NB4 (cell line): ENCODE measurements around the gene MYLK4.

Experiments used
- DNase-seq: peaks from one replicate; pipeline ENCODE4 v3.0.0; 2010; ENCODE audit warnings: low read depth
- H3K4me3 ChIP-seq: one replicate; pipeline ENCODE4 v1.5.1; 2011; ENCODE audit warnings: mild to moderate bottlenecking, low read depth, low read length, moderate library complexity
- MYC ChIP-seq: IDR thresholded peaks from 2 replicates; pipeline ENCODE4 v1.6.1; 2011; ENCODE audit warnings: low read depth, low read length
- POLR2A ChIP-seq: IDR thresholded peaks from 2 replicates; pipeline ENCODE4 v1.6.1; 2011; ENCODE audit warnings: mild to moderate bottlenecking; ENCODE audit not compliant: insufficient read length; ENCODE audit errors: extremely low read depth
- TF ChIP-seq, protein P1 (sequence below): IDR thresholded peaks from one replicate; pipeline ENCODE4 v1.5.1; 2012; ENCODE audit warnings: low read depth, low read length
- TF ChIP-seq, protein P2 (sequence below): IDR thresholded peaks from 2 replicates; pipeline ENCODE4 v1.6.1; 2011; ENCODE audit warnings: low read depth, low read length

Gene MYLK4

DNA sequence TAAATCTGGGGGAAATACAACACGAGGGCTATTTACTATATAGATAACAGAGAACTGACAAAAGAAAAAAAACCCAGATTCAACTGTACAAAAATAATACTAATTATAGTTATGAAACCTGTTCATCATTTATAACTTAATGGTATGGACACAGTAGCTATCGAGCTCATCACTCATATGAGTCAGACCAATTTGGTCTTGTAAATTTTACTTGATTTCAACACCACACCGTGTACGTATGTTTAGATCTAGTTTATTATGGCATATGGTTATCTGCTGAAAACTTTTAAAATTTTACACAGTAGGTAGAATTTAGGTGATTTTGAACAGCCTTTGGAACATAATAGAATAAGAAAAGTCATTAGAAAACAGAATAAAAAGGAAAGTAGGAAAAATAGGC, 5.5 kb downstream of the MYLK4 start:
- TF ChIP-seq, protein P1, sequence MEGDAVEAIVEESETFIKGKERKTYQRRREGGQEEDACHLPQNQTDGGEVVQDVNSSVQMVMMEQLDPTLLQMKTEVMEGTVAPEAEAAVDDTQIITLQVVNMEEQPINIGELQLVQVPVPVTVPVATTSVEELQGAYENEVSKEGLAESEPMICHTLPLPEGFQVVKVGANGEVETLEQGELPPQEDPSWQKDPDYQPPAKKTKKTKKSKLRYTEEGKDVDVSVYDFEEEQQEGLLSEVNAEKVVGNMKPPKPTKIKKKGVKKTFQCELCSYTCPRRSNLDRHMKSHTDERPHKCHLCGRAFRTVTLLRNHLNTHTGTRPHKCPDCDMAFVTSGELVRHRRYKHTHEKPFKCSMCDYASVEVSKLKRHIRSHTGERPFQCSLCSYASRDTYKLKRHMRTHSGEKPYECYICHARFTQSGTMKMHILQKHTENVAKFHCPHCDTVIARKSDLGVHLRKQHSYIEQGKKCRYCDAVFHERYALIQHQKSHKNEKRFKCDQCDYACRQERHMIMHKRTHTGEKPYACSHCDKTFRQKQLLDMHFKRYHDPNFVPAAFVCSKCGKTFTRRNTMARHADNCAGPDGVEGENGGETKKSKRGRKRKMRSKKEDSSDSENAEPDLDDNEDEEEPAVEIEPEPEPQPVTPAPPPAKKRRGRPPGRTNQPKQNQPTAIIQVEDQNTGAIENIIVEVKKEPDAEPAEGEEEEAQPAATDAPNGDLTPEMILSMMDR, result no peak
- TF ChIP-seq MYC (no peak), POLR2A (no peak)
- TF ChIP-seq, protein P2, sequence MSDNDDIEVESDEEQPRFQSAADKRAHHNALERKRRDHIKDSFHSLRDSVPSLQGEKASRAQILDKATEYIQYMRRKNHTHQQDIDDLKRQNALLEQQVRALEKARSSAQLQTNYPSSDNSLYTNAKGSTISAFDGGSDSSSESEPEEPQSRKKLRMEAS, result no peak
- DNase-seq, result peak; percentile 57
- H3K4me3 ChIP-seq, result no peak overlapping the region

DNA sequence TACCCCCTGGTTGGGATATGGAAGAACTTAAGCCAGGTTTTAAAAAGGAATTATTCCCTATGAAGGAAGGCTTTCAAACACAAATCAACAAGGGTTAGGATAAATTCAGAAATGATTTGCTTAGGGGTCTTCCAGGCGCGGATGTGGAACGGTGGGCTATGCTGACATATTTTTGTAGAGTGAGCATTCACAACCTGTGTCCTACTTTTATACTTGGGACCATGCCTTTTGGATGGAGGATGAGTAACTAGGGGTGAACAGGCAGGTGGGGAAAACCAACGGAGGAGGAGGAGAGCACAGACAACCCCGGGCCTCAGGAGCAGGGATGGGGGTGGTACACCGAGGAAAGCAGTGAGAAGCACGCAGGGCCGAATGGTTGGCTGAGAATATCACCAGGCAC, 5.9 kb downstream of the MYLK4 start:
- no peak overlapping the region for H3K4me3 ChIP-seq
- no peak for DNase-seq
- TF ChIP-seq, protein P2, result no peak
- TF ChIP-seq, protein P1, result no peak
- TF ChIP-seq POLR2A, result no peak

DNA sequence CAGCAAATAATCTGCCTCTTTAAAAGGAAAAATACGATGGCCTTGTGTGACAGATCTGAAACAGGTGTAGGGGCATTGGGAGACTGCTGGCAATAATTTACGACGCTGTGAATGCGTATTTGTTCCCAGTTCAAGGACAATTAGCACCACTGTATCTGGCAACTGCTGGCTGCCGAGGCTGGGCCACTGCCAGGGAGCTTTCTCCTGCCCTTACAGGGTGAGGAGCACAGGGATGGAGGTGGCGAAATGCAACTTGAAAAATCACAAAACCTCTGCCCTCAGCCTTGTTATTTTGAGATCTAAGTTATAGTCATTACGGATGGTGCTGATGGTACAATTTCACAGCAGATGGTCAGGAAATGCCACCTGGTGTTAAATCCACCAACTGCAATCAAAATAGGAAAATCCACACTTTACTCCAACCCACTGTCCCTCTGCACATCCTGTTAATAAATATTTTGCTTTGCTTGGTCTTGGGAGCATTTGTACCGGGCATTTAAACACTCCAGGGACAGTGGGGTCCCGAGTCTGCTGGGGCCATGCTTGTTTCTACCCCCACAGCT, 6.4 kb downstream of the MYLK4 start:
- TF ChIP-seq, protein P1, result no peak
- no peak for TF ChIP-seq POLR2A
- TF ChIP-seq, protein P2, result no peak
- no peak for TF ChIP-seq MYC
- no peak for DNase-seq
- H3K4me3 ChIP-seq, result no peak overlapping the region

DNA sequence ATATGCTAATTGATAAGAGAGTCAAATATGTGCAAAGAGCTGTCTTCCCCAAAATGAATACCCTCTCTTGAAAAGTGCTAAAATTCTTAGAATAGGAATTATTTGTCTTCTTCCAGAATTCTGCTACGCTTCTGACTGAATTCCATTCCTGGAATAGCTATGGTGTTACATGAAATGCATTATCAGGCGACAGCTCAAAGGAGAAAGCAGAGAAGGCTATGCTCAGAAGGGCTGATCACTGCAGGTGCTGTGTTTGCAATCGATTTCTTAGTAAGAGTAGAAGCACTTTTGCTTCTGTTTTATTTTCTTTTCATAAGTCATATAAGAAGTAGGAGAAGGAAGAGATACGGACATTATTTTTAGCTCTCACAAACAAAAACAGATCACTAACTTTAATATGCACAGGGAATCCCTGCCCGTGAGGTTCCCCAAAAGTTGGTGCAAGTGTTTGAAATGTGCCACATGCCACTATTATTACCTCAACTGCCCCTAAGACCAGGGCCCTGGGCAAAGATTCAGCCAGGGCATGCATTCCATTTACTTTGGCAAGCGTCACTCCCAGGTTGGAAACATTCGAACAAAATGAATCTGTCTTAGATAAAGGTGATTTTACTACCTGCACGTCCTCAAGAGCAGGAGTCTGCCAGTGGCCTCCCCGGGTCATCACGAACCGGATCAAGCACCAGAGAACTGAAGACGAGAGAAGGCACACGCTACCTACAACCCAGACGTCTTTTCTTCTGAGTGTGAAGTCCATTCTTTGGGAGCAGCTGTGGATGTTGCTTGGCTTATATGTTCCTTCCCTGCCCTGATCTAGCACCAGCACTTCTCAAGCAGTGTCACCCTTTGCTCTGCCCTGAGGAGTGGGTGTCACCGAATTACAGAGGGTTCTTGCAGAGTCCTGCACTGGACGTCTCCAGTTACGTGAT, 7.2 kb downstream of the MYLK4 start:
- TF ChIP-seq, protein P1, result no peak
- TF ChIP-seq, protein P2, result no peak
- no peak for TF ChIP-seq MYC
- TF ChIP-seq POLR2A, result no peak
- H3K4me3 ChIP-seq, result no peak overlapping the region
- DNase-seq, result no peak

DNA sequence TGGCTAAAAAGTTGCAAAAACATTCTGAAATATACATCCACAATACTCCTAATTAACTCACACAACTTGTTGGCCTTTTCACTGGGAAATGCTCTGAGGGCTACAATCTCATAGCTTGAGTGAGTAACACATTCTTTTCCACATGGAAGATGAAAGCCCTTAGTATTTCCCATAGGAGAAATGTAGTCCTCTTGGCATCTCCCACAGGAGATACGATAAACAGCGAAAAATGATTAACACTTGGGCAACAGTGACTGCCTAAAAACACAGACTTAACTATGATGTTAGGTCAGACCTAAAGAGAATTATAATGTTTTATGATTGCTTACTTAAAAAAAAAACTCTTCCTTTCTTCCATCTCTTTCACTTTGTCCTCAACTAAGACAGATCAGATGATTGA, 9.0 kb downstream of the MYLK4 start:
- TF ChIP-seq, protein P1, result no peak
- TF ChIP-seq, protein P2, result no peak
- TF ChIP-seq MYC, result no peak
- no peak for TF ChIP-seq POLR2A
- H3K4me3 ChIP-seq, result no peak overlapping the region
- DNase-seq, result no peak
